Activated T-helper 17 cell treated with anti-CD3 and anti-CD28 coated beads, Interleukin-2, amount 50 U/mL, for 72 hours (primary cell): Measurements from ENCODE around the gene LMAN2. TPM values are rescaled to one million over a fixed set of nuclear protein-coding genes. Genes with fewer than 3 reads are reported as not detected.

Experiments used
- ATAC-seq: fragments of 150-1000 bp; cut with Tn5 transposase; replicated peaks from 2 replicates; pipeline ENCODE4 v1.10.0; 2021; ENCODE audit warnings: mild to moderate bottlenecking, moderate library complexity
- H3K27ac Mint-ChIP-seq: one replicate; pipeline ENCODE4 v1.8.0; 2022; ENCODE audit warnings: mixed read lengths
- H3K27me3 Mint-ChIP-seq: one replicate; pipeline ENCODE4 v1.8.0; 2022; ENCODE audit warnings: mixed read lengths
- H3K36me3 Mint-ChIP-seq: one replicate; pipeline ENCODE4 v1.8.0; 2022; ENCODE audit warnings: low read depth, mild to moderate bottlenecking, mixed read lengths
- H3K4me1 Mint-ChIP-seq: one replicate; pipeline ENCODE4 v1.8.0; 2022; ENCODE audit warnings: mixed read lengths
- H3K4me3 Mint-ChIP-seq: one replicate; pipeline ENCODE4 v1.8.0; 2022; ENCODE audit warnings: mild to moderate bottlenecking, mixed read lengths
- H3K9me3 Mint-ChIP-seq: one replicate; pipeline ENCODE4 v1.8.0; 2022; ENCODE audit warnings: mixed read lengths
- total RNA-seq, 2 donors: library from RNA; stranded (reverse); gene quantifications; one replicate each; pipeline ENCODE4 v1.2.3, GENCODE V29; 2022

The LMAN2 gene
- 100 to 1,000 TPM in 1 of 2 donors, 10 to 100 TPM in 1; 94.3 to 122 TPM for total RNA-seq

GRCh38 chr5:177351392-177352329 is at the start of gene LMAN2:
LMAN2 (minus strand) TSS chr5:177351668; CDS start chr5:177351647, 21 bp downstream.
- peak within 1 kb of the TSS; percentile 99 for H3K27ac Mint-ChIP-seq
- H3K36me3 Mint-ChIP-seq: peaks cover 40% of the 10 kb centered on the region
- peak; percentile 98 for ATAC-seq
- H3K9me3 Mint-ChIP-seq: no peaks in the 10 kb centered on the region
- no peaks in the 10 kb centered on the region for H3K27me3 Mint-ChIP-seq
- peak within 1 kb of the TSS; percentile 91 for H3K4me3 Mint-ChIP-seq
- H3K4me1 Mint-ChIP-seq: peaks cover 40% of the 10 kb centered on the region

GRCh38 chr5:177399997-177400868 is 48.8 kb upstream of the LMAN2 start, which contains the start of gene PFN3:
PFN3 (minus strand) TSS chr5:177400661; CDS start chr5:177400576, 85 bp downstream.
- Mint-ChIP-seq H3K9me3 (no peaks in the 10 kb centered on the region), H3K27me3 (no peaks in the 10 kb centered on the region), H3K27ac (no peak within 1 kb of the TSS), H3K4me3 (no peak within 1 kb of the TSS), H3K36me3 (no peaks in the 10 kb centered on the region), H3K4me1 (no peaks in the 10 kb centered on the region)
- ATAC-seq: no peak

GRCh38 chr5:177397875-177398390 is 46.5 kb upstream of the LMAN2 start:
- Mint-ChIP-seq H3K27ac (no peak overlapping the region), H3K36me3 (no peaks in the 10 kb centered on the region), H3K4me1 (no peaks in the 10 kb centered on the region), H3K9me3 (no peaks in the 10 kb centered on the region), H3K4me3 (no peak overlapping the region), H3K27me3 (no peaks in the 10 kb centered on the region)
- ATAC-seq: no peak

GRCh38 chr5:177396807-177397206 is 45.3 kb upstream of the LMAN2 start:
- no peaks in the 10 kb centered on the region for H3K36me3 Mint-ChIP-seq
- H3K27ac Mint-ChIP-seq: no peak overlapping the region
- no peaks in the 10 kb centered on the region for H3K27me3 Mint-ChIP-seq
- no peak overlapping the region for H3K4me3 Mint-ChIP-seq
- H3K4me1 Mint-ChIP-seq: no peaks in the 10 kb centered on the region
- ATAC-seq: no peak
- H3K9me3 Mint-ChIP-seq: no peaks in the 10 kb centered on the region

- no peaks in the 10 kb centered on the region for H3K27me3 Mint-ChIP-seq
- H3K4me1 Mint-ChIP-seq: peaks cover 5% of the 10 kb centered on the region
- no peak for ATAC-seq
- H3K9me3 Mint-ChIP-seq: no peaks in the 10 kb centered on the region
- H3K27ac Mint-ChIP-seq: no peak overlapping the region
- no peaks in the 10 kb centered on the region for H3K36me3 Mint-ChIP-seq
- H3K4me3 Mint-ChIP-seq: no peak overlapping the region
Observed at GRCh38 chr5:177396078-177396477, 44.6 kb upstream of the LMAN2 start.

- Mint-ChIP-seq H3K4me1 (peaks cover 25% of the 10 kb centered on the region), H3K9me3 (no peaks in the 10 kb centered on the region), H3K4me3 (no peak overlapping the region), H3K27me3 (no peaks in the 10 kb centered on the region), H3K36me3 (no peaks in the 10 kb centered on the region), H3K27ac (no peak overlapping the region)
- no peak for ATAC-seq
Observed at GRCh38 chr5:177393990-177394389, 42.5 kb upstream of the LMAN2 start.

- no peaks in the 10 kb centered on the region for H3K9me3 Mint-ChIP-seq
- no peaks in the 10 kb centered on the region for H3K36me3 Mint-ChIP-seq
- H3K27ac Mint-ChIP-seq: peak overlapping the region; percentile 67
- H3K4me3 Mint-ChIP-seq: no peak overlapping the region
- no peaks in the 10 kb centered on the region for H3K27me3 Mint-ChIP-seq
- no peak for ATAC-seq
- peaks cover 32% of the 10 kb centered on the region for H3K4me1 Mint-ChIP-seq
Observed at GRCh38 chr5:177393206-177393765, 41.8 kb upstream of the LMAN2 start.

GRCh38 chr5:177392765-177393164 is 41.3 kb upstream of the LMAN2 start:
- no peak for ATAC-seq
- Mint-ChIP-seq H3K36me3 (no peaks in the 10 kb centered on the region), H3K9me3 (no peaks in the 10 kb centered on the region), H3K27ac (peak overlapping the region; percentile 67), H3K4me3 (no peak overlapping the region), H3K4me1 (peaks cover 35% of the 10 kb centered on the region), H3K27me3 (no peaks in the 10 kb centered on the region)

- H3K27me3 Mint-ChIP-seq: no peaks in the 10 kb centered on the region
- H3K4me3 Mint-ChIP-seq: peak overlapping the region; percentile 40
- no peaks in the 10 kb centered on the region for H3K36me3 Mint-ChIP-seq
- peak overlapping the region; percentile 26 for H3K27ac Mint-ChIP-seq
- H3K9me3 Mint-ChIP-seq: no peaks in the 10 kb centered on the region
- peak; percentile 53 for ATAC-seq
- H3K4me1 Mint-ChIP-seq: peaks cover 35% of the 10 kb centered on the region
Observed at GRCh38 chr5:177390363-177391300, 39.2 kb upstream of the LMAN2 start.

GRCh38 chr5:177389241-177390169 is 38.0 kb upstream of the LMAN2 start:
- ATAC-seq: peak; percentile 85
- Mint-ChIP-seq H3K27me3 (no peaks in the 10 kb centered on the region), H3K4me3 (peak overlapping the region; percentile 40), H3K36me3 (no peaks in the 10 kb centered on the region), H3K27ac (peak overlapping the region; percentile 26), H3K9me3 (no peaks in the 10 kb centered on the region), H3K4me1 (peaks cover 41% of the 10 kb centered on the region)

GRCh38 chr5:177388521-177389052 is 37.1 kb upstream of the LMAN2 start:
- Mint-ChIP-seq H3K36me3 (no peaks in the 10 kb centered on the region), H3K4me3 (peak overlapping the region; percentile 40), H3K4me1 (peaks cover 41% of the 10 kb centered on the region), H3K27ac (peak overlapping the region; percentile 26), H3K27me3 (no peaks in the 10 kb centered on the region), H3K9me3 (no peaks in the 10 kb centered on the region)
- no peak for ATAC-seq

- Mint-ChIP-seq H3K4me1 (peaks cover 41% of the 10 kb centered on the region), H3K27me3 (no peaks in the 10 kb centered on the region), H3K9me3 (no peaks in the 10 kb centered on the region), H3K36me3 (no peaks in the 10 kb centered on the region), H3K4me3 (no peak overlapping the region), H3K27ac (no peak overlapping the region)
- ATAC-seq: no peak
Observed at GRCh38 chr5:177387405-177387804, 35.9 kb upstream of the LMAN2 start.
